Neuronal stem cell (in vitro differentiated cells): ENCODE results near the gene IL11RA.

Experiments used
- DNase-seq: peaks from one replicate; pipeline ENCODE4 v3.0.0-alpha.2; 2013; ENCODE audit warnings: low spot score
- H2AFZ ChIP-seq: one replicate; pipeline ENCODE4 v1.6.1; 2013; ENCODE audit warnings: mild to moderate bottlenecking, low read length, inconsistent platforms
- H2AK5ac ChIP-seq: 2 replicates; pipeline ENCODE4 v1.6.1; 2013; ENCODE audit warnings: low read depth, mild to moderate bottlenecking, inconsistent platforms, low read length, moderate library complexity, mixed read lengths
- H2BK120ac ChIP-seq: 2 replicates; pipeline ENCODE4 v1.6.1; 2013; ENCODE audit warnings: low read depth, mild to moderate bottlenecking, inconsistent platforms, low read length, moderate library complexity, mixed read lengths
- H2BK12ac ChIP-seq: one replicate; pipeline ENCODE4 v1.6.1; 2013; ENCODE audit warnings: low read length, inconsistent platforms
- H2BK15ac ChIP-seq: 2 replicates; pipeline ENCODE4 v1.6.1; 2013; ENCODE audit warnings: mild to moderate bottlenecking, low read length, inconsistent platforms, mixed read lengths
- H2BK5ac ChIP-seq: one replicate; pipeline ENCODE4 v1.6.1; 2013; ENCODE audit warnings: inconsistent platforms, mild to moderate bottlenecking, low read length, moderate library complexity
- H3K14ac ChIP-seq: one replicate; pipeline ENCODE4 v1.6.1; 2013; ENCODE audit warnings: low read length, inconsistent platforms
- H3K18ac ChIP-seq: 2 replicates; pipeline ENCODE4 v1.6.1; 2013; ENCODE audit warnings: low read length, inconsistent platforms
- H3K23ac ChIP-seq: 2 replicates; pipeline ENCODE4 v1.6.1; 2013; ENCODE audit warnings: low read depth, mild to moderate bottlenecking, mixed read lengths, low read length, inconsistent platforms; ENCODE audit not compliant: poor library complexity
- H3K27ac ChIP-seq: replicated peaks from 3 replicates; pipeline ENCODE4 v1.5.1; 2013; ENCODE audit warnings: low read length, inconsistent platforms
- H3K27me3 ChIP-seq, 3 experiments: 2 replicates each; pipeline ENCODE4 v1.6.1; 2013; ENCODE audit warnings: low read length in 3 of 3, mild to moderate bottlenecking in 2 of 3, inconsistent platforms in 1 of 3, low read depth in 1 of 3, mixed read lengths in 1 of 3, moderate library complexity in 1 of 3; ENCODE audit not compliant: control insufficient read depth in 3 of 3, insufficient read depth in 3 of 3
- H3K36me3 ChIP-seq, 2 donors: replicated peaks in 1 of 2; 2 replicates each; pipeline ENCODE4 v1.6.1; 2013; ENCODE audit warnings: low read length in 2 of 2; ENCODE audit not compliant: control insufficient read depth in 2 of 2, insufficient read depth in 2 of 2
- H3K4ac ChIP-seq: 2 replicates; pipeline ENCODE4 v1.6.1; 2013; ENCODE audit warnings: inconsistent platforms, mild to moderate bottlenecking, low read length, moderate library complexity
- H3K4me1 ChIP-seq, 2 donors: 1 replicate in 1 of 2; 2 replicates in 1 of 2; pipeline ENCODE4 v1.6.1; 2013; ENCODE audit warnings: low read length in 2 of 2, low read depth in 1 of 2; ENCODE audit not compliant: control insufficient read depth in 2 of 2, insufficient read depth in 1 of 2
- H3K4me2 ChIP-seq: one replicate; pipeline ENCODE4 v1.6.1; 2013; ENCODE audit warnings: mild to moderate bottlenecking, low read length, inconsistent platforms; ENCODE audit not compliant: insufficient read depth, poor library complexity, severe bottlenecking
- H3K4me3 ChIP-seq, 2 donors: 2 replicates each; pipeline ENCODE4 v1.5.1; 2013; ENCODE audit warnings: low read length in 2 of 2, mild to moderate bottlenecking in 2 of 2, inconsistent platforms in 1 of 2, moderate library complexity in 1 of 2
- H3K79me1 ChIP-seq: one replicate; pipeline ENCODE4 v1.6.1; 2013; ENCODE audit warnings: low read depth, mild to moderate bottlenecking, inconsistent platforms, low read length, moderate library complexity
- H3K9ac ChIP-seq: one replicate; pipeline ENCODE4 v1.6.1; 2013; ENCODE audit warnings: mild to moderate bottlenecking, low read depth, low read length, inconsistent platforms; ENCODE audit not compliant: poor library complexity
- H3K9me3 ChIP-seq, 2 donors: replicated peaks in 1 of 2; 2 replicates each; pipeline versions ENCODE3 to v1.6.1; 2013; ENCODE audit warnings: low read length in 2 of 2, mild to moderate bottlenecking in 2 of 2, inconsistent platforms in 1 of 2, low read depth in 1 of 2, mixed read lengths in 1 of 2, moderate library complexity in 1 of 2; ENCODE audit not compliant: control insufficient read depth in 2 of 2, insufficient read depth in 1 of 2
- H4K8ac ChIP-seq: one replicate; pipeline ENCODE4 v1.6.1; 2013; ENCODE audit warnings: low read depth, mild to moderate bottlenecking, inconsistent platforms, low read length, moderate library complexity
- H4K91ac ChIP-seq: one replicate; pipeline ENCODE4 v1.6.1; 2013; ENCODE audit warnings: low read length, low read depth, mild to moderate bottlenecking, inconsistent platforms; ENCODE audit not compliant: poor library complexity
- WGBS, 2 donors: extraction: QIAGEN DNeasy Blood & Tissue Kit; methylation state at CpG; one replicate each; pipeline ENCODE4 v1.1.7; 2013; ENCODE audit warnings: missing lambda C conversion rate in 2 of 2, mixed read lengths in 1 of 2; ENCODE audit not compliant: insufficient read length in 2 of 2, insufficient replicate concordance in 1 of 2; ENCODE audit errors: extremely low coverage in 2 of 2; 5-methylcytosine and 5-hydroxymethylcytosine counted together

IL11RA gene

GRCh38 chr9:34607331-34607730, 44.7 kb upstream of the IL11RA start:
- H2BK120ac ChIP-seq, result no peak overlapping the region
- DNase-seq, result no peak
- H2BK15ac ChIP-seq, result no peak overlapping the region
- no peak overlapping the region for H2BK5ac ChIP-seq
- H3K18ac ChIP-seq, result no peak overlapping the region
- no peak overlapping the region for H2BK12ac ChIP-seq
- no peak overlapping the region for H4K91ac ChIP-seq
- H3K9ac ChIP-seq, result no peak overlapping the region
- no peak overlapping the region for H3K14ac ChIP-seq
- no peak overlapping the region for H3K4me3 ChIP-seq
- H2AFZ ChIP-seq, result no peak overlapping the region
- no peak overlapping the region for H2AK5ac ChIP-seq
- H3K79me1 ChIP-seq, result peaks cover 6% of the 10 kb centered on the region
- H3K27me3 ChIP-seq, result peaks cover 0 to 8% (median 0%) of the 10 kb centered on the region in 3 experiments
- H4K8ac ChIP-seq, result no peak overlapping the region
- no CpG with 5 or more reads among the region's 2 CpGs for WGBS, 2 donors
- H3K9me3 ChIP-seq, result no peaks in the 10 kb centered on the region
- H3K36me3 ChIP-seq, result peaks cover 3 to 10% of the 10 kb centered on the region in 2 donors
- no peak overlapping the region for H3K4ac ChIP-seq
- H3K4me1 ChIP-seq, result peaks cover 11 to 13% of the 10 kb centered on the region in 2 donors
- no peak overlapping the region for H3K23ac ChIP-seq
- no peak overlapping the region for H3K4me2 ChIP-seq
- H3K27ac ChIP-seq, result no peak overlapping the region

DNA sequence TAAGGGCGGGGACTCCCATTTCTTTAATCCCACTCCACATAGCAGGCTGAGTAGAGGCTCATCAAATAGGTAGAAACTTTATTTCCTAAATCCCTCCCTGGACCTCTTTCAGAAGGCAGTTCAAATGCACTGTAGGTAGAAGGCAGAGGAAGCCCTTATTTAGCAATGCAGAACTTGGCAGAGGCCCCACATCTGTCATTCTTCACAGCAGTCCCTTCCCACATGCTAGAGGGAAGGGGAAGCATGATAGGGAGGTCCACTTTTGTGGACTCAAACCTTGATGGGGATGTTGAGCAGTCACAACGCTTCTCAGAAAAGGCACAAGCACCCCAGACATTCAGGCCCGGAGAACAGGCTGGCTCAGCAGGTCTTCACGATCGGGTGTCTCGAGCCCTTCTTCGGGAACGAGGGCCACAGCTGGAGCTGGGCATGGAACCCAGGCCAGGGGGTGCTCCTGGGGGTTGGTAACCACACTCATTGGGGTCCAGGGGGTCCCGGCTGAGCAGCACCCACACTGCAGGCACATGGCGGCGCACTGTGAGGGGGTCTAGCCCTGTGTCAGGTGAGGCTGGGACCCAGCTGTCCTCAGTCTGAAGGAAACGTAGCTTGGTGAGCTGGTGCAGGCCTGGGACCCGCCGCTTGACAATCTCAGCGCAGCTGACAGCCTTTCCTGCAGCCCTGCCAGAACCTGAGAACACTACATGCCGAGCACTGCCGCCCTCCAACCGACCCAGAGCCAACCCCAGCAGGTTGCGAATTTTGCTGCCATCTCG, 41.4 kb upstream of the IL11RA start:
- H3K18ac ChIP-seq, result peak overlapping the region; percentile 83
- no peak for DNase-seq
- peaks cover 11 to 19% of the 10 kb centered on the region in 2 donors for H3K36me3 ChIP-seq
- H2AK5ac ChIP-seq, result peak overlapping the region; percentile 71
- H2AFZ ChIP-seq, result no peak overlapping the region
- peak overlapping the region; percentile 93 for H3K9ac ChIP-seq
- peaks cover 6% of the 10 kb centered on the region for H3K79me1 ChIP-seq
- WGBS, 2 donors, result no CpG with 5 or more reads among the region's 20 CpGs
- peak overlapping the region; percentile 27 for H2BK12ac ChIP-seq
- peak overlapping the region; percentile 6 for H2BK15ac ChIP-seq
- H2BK5ac ChIP-seq, result peak overlapping the region; percentile 83
- H3K4me1 ChIP-seq, result peaks cover 9 to 13% of the 10 kb centered on the region in 2 donors
- no peak overlapping the region for H3K23ac ChIP-seq
- H2BK120ac ChIP-seq, result peak overlapping the region; percentile 11
- peak overlapping the region; percentile 80 for H3K4me2 ChIP-seq
- no peak overlapping the region for H4K8ac ChIP-seq
- peak overlapping the region in 1 of 2 donors; percentile 73 for H3K4me3 ChIP-seq
- H3K9me3 ChIP-seq, result no peaks in the 10 kb centered on the region
- peak overlapping the region; percentile 12 for H3K14ac ChIP-seq
- H3K27me3 ChIP-seq, result peaks cover 0 to 8% (median 0%) of the 10 kb centered on the region in 3 experiments
- H4K91ac ChIP-seq, result no peak overlapping the region
- H3K27ac ChIP-seq, result no peak overlapping the region
- no peak overlapping the region for H3K4ac ChIP-seq

- H3K4me3 ChIP-seq, result peak overlapping the region; percentile 73 to 90
- peaks cover 16 to 25% of the 10 kb centered on the region in 2 donors for H3K36me3 ChIP-seq
- peak overlapping the region; percentile 27 for H2BK12ac ChIP-seq
- H3K27ac ChIP-seq, result peak overlapping the region; percentile 38
- peaks cover 0 to under 1% (median 0%) of the 10 kb centered on the region in 3 experiments for H3K27me3 ChIP-seq
- H2AK5ac ChIP-seq, result peak overlapping the region; percentile 71
- peak overlapping the region; percentile 90 for H2AFZ ChIP-seq
- H3K23ac ChIP-seq, result no peak overlapping the region
- no CpG with 5 or more reads among the region's 10 CpGs for WGBS, 2 donors
- peaks cover 6% of the 10 kb centered on the region for H3K79me1 ChIP-seq
- peak overlapping the region; percentile 6 for H2BK15ac ChIP-seq
- no peaks in the 10 kb centered on the region for H3K9me3 ChIP-seq
- peak overlapping the region; percentile 98 for H3K18ac ChIP-seq
- peak overlapping the region; percentile 50 for H3K14ac ChIP-seq
- peak overlapping the region; percentile 11 for H2BK120ac ChIP-seq
- DNase-seq, result no peak
- H2BK5ac ChIP-seq, result peak overlapping the region; percentile 83
- H3K9ac ChIP-seq, result peak overlapping the region; percentile 93
- H4K8ac ChIP-seq, result no peak overlapping the region
- peak overlapping the region; percentile 1 for H4K91ac ChIP-seq
- peaks cover 9 to 13% of the 10 kb centered on the region in 2 donors for H3K4me1 ChIP-seq
- H3K4ac ChIP-seq, result no peak overlapping the region
- H3K4me2 ChIP-seq, result peak overlapping the region; percentile 80
These were observed 40.7 kb upstream of the IL11RA start for GRCh38 chr9:34611251-34611810.
